ENCODE results near the gene C11orf86.

- TF ChIP-seq CTCF (conservative IDR thresholded peaks at IDR 0.05; ENCODE audit: low read length), result no peak
- no peak for TF ChIP-seq EZH2phosphoT487 (IDR thresholded peaks at IDR 0.05; ENCODE audit: borderline replicate concordance, low read depth, low read length)
Observed at GRCh38 chr11:66974724-66975404, at the start of gene C11orf86.

Measured in OCI-LY7 (cell line).